Endothelial cell of umbilical vein (primary cell): Measurements from ENCODE around the gene FLT3LG. TPM values are rescaled to one million over a fixed set of nuclear protein-coding genes. Genes with fewer than 3 reads are reported as not detected.

Experiments
- BruUV-seq: library from RNA; stranded (reverse); fragments of 400-500 nt; replicated peaks from 2 replicates; lab custom pipeline; 2021; lab: Mats Ljungman, UMichigan
- CTCF ChIA-PET: fragments of 300-600, 350-600 bp; sonication (Branson Sonifier 250); formaldehyde crosslinking; loops from one replicate; lab custom pipeline; 2021; ENCODE audit warnings: antibody characterized with exemption, inconsistent platforms; lab: Charles Lee
- POLR2A ChIA-PET: fragments of 300-600, 350-600 bp; sonication (Branson Sonifier 250); formaldehyde crosslinking; loops from one replicate; lab custom pipeline; 2021; ENCODE audit warnings: antibody characterized with exemption, inconsistent platforms; lab: Charles Lee
- DNase-seq: peaks from one replicate; pipeline ENCODE4 v3.0.0-alpha.2; 2011; ENCODE audit warnings: low read depth, low spot score
- FAIRE-seq: peaks from 2 replicates; lab custom pipeline; 2011; peaks lifted over from hg19 to GRCh38; lab: Jason Lieb, UNC
- H2AFZ ChIP-seq: 2 replicates; pipeline ENCODE4 v1.6.0; 2012; ENCODE audit warnings: low read depth, low read length, control low read depth, inconsistent platforms
- H3K27ac ChIP-seq: 2 replicates; pipeline ENCODE4 v1.5.1; 2011; ENCODE audit warnings: low read depth, mild to moderate bottlenecking, control low read depth, low read length, moderate library complexity; ENCODE audit not compliant: insufficient read depth
- H3K27me3 ChIP-seq, 2 experiments: 2 replicates each; pipeline versions ENCODE4 v1.6.0 to v1.6.1; 2011; ENCODE audit warnings: low read length in 2 of 2, mixed read lengths in 1 of 2; ENCODE audit not compliant: control insufficient read depth in 2 of 2, insufficient read depth in 2 of 2
- H3K36me3 ChIP-seq, 2 experiments: 2 replicates in 1 of 2; 3 replicates in 1 of 2; pipeline ENCODE4 v1.5.1; 2011; ENCODE audit warnings: low read length in 2 of 2, mild to moderate bottlenecking in 1 of 2, moderate library complexity in 1 of 2; ENCODE audit not compliant: control insufficient read depth in 2 of 2, insufficient read depth in 2 of 2; ENCODE audit errors: extremely low read depth in 1 of 2
- H3K4me1 ChIP-seq: 3 replicates; pipeline ENCODE4 v1.5.1; 2011; ENCODE audit warnings: mild to moderate bottlenecking, low read length; ENCODE audit not compliant: control insufficient read depth, insufficient read depth; ENCODE audit errors: extremely low read depth
- H3K4me2 ChIP-seq: 2 replicates; pipeline ENCODE4 v1.6.1; 2011; ENCODE audit warnings: low read length, control low read depth, mixed read lengths; ENCODE audit not compliant: insufficient read depth
- H3K4me3 ChIP-seq, 3 experiments: fragments of 200-600 bp in 1 of 3; sonication (generic), shearing (Covaris generic) in 1 of 3; replicated peaks in 1 of 3; 2 replicates each; pipeline ENCODE4 v1.5.1; 2011 to 2016; ENCODE audit warnings: control low read depth in 3 of 3, low read length in 3 of 3, mild to moderate bottlenecking in 2 of 3, inconsistent platforms in 1 of 3, low read depth in 1 of 3, moderate library complexity in 1 of 3; ENCODE audit not compliant: insufficient read depth in 1 of 3
- H3K79me2 ChIP-seq: 2 replicates; pipeline ENCODE4 v1.6.0; 2012; ENCODE audit warnings: low read length, inconsistent platforms; ENCODE audit not compliant: control insufficient read depth, insufficient read depth
- H3K9ac ChIP-seq: replicated peaks from 2 replicates; pipeline ENCODE3; 2011; ENCODE audit warnings: low read length, control low read depth; ENCODE audit not compliant: insufficient read depth; ENCODE audit errors: extremely low read depth
- H3K9me1 ChIP-seq: replicated peaks from 3 replicates; pipeline ENCODE4 v1.6.0; 2011; ENCODE audit warnings: mild to moderate bottlenecking, low read length; ENCODE audit not compliant: control insufficient read depth, insufficient read depth; ENCODE audit errors: extremely low read depth
- H3K9me3 ChIP-seq: replicated peaks from 2 replicates; pipeline ENCODE4 v1.5.1; 2012; ENCODE audit warnings: low read length, inconsistent platforms; ENCODE audit not compliant: control insufficient read depth, insufficient read depth
- H4K20me1 ChIP-seq: replicated peaks from 2 replicates; pipeline ENCODE3; 2011; ENCODE audit warnings: mild to moderate bottlenecking, low read length; ENCODE audit not compliant: control insufficient read depth, insufficient read depth; ENCODE audit errors: extremely low read depth
- EZH2 ChIP-seq: IDR thresholded peaks from 2 replicates; pipeline ENCODE4 v1.6.1; 2012; ENCODE audit warnings: borderline replicate concordance, low read depth, mild to moderate bottlenecking, moderate library complexity, low read length, inconsistent platforms; ENCODE audit not compliant: severe bottlenecking
- FOS ChIP-seq: IDR thresholded peaks from 2 replicates; pipeline ENCODE4 v1.6.1; 2011; ENCODE audit warnings: mild to moderate bottlenecking, low read length, moderate library complexity, borderline replicate concordance; ENCODE audit not compliant: insufficient read depth
- GATA2 ChIP-seq: IDR thresholded peaks from 2 replicates; pipeline ENCODE4 v1.7.0; 2011; ENCODE audit warnings: low read depth, mild to moderate bottlenecking, moderate library complexity, mixed read lengths, low read length; ENCODE audit not compliant: insufficient read length, insufficient read depth
- JUN ChIP-seq: IDR thresholded peaks from 2 replicates; pipeline ENCODE4 v1.6.1; 2011; ENCODE audit warnings: borderline replicate concordance, low read depth; ENCODE audit not compliant: insufficient read length, insufficient read depth
- MYC ChIP-seq: IDR thresholded peaks from one replicate; pipeline ENCODE4 v1.6.1; 2011; ENCODE audit warnings: mild to moderate bottlenecking, low read depth, low read length
- POLR2A ChIP-seq: IDR thresholded peaks from 2 replicates; pipeline ENCODE4 v1.6.1; 2012; ENCODE audit warnings: low read depth, mild to moderate bottlenecking, control low read depth, low read length
- POLR2AphosphoS5 ChIP-seq: IDR thresholded peaks from 2 replicates; pipeline ENCODE4 v1.6.1; 2012; ENCODE audit warnings: low read depth, mild to moderate bottlenecking, control low read depth, low read length, moderate library complexity; ENCODE audit not compliant: insufficient read depth
- dilution Hi-C: fragments of 300-500 bp; cut with MboI; formaldehyde crosslinking; loops from one replicate; pipeline ENCODE4 v1.15.0; 2019; ENCODE audit warnings: low sequenced_read_pairs; ENCODE audit not compliant: extremely low pct_ligation_motif_present
- intact Hi-C: fragments of 100-400 bp; cut with micrococcal nuclease; formaldehyde crosslinking; loops from one replicate; pipeline ENCODE4 v1.10.0; 2022
- polyA plus RNA-seq, 4 experiments: library from polyadenylated mRNA; depleted of rRNA in 3 of 4; stranded (reverse) in 3 of 4; unstranded in 1 of 4; fragments of >200 nt; gene quantifications; 2 replicates each; pipeline versions ENCODE4 v1.2.1 to v1.2.3, GENCODE V29; 2011 to 2012; ENCODE audit warnings: missing spikeins in 1 of 4
- total RNA-seq: library from RNA; stranded (reverse); gene quantifications from 2 replicates; pipeline ENCODE4 v1.2.3, GENCODE V29; 2021
- TF ChIP-seq, protein P1 (sequence below), 2 donors: IDR thresholded peaks; 1 replicate in 1 of 2; 2 replicates in 1 of 2; pipeline ENCODE4 v1.5.1; 2011; ENCODE audit warnings: low read length in 2 of 2, mild to moderate bottlenecking in 2 of 2, moderate library complexity in 2 of 2, control low read depth in 1 of 2, inconsistent platforms in 1 of 2, low read depth in 1 of 2; ENCODE audit not compliant: insufficient read depth in 1 of 2; ENCODE audit errors: extremely low read depth in 1 of 2
- TF ChIP-seq, protein P2 (sequence below): IDR thresholded peaks from 2 replicates; pipeline ENCODE4 v1.6.1; 2011; ENCODE audit not compliant: insufficient read depth, insufficient read length

Gene FLT3LG
- total and polyA plus RNA-seq, 2 donors (not counting 3 experiments of a cell fraction or from before 2014, with no cell fraction given), result 5.0 to 5.7 TPM

- no TSS peak for BruUV-seq
- CTCF ChIA-PET, result interaction anchor here (0.6 to 2.2 kb wide), 10 partner anchors 9 to 112 kb away, joined by 3 to 13 read pairs (median 4); partner anchors contain the start of genes DKKL1, PIH1D1 and RPS11
- Histone ChIP-seq H2AFZ (no peak overlapping the region), H3K27me3 (no peaks in the 10 kb centered on the region), H3K4me1 (peaks cover 6% of the 10 kb centered on the region), H3K4me3 (no peak overlapping the region), H4K20me1 (no peaks in the 10 kb centered on the region), H3K36me3 (no peaks in the 10 kb centered on the region), H3K79me2 (no peaks in the 10 kb centered on the region), H3K9me1 (no peaks in the 10 kb centered on the region), H3K4me2 (no peak overlapping the region), H3K27ac (no peak overlapping the region), H3K9ac (no peak overlapping the region), H3K9me3 (no peaks in the 10 kb centered on the region)
- POLR2A ChIA-PET, result interaction anchor here (1.4 kb wide), 1 partner anchor 14 kb away, joined by 4 read pairs; no protein-coding TSS in a partner anchor
- intact Hi-C loops, result loop anchor here (1.0 to 2.0 kb wide), 2 partner anchors 23 to 37 kb away; partner anchors contain the start of genes ALDH16A1 and FCGRT
- dilution Hi-C loops, result no loop called here
- DNase-seq, result no peak
- TF ChIP-seq POLR2A (no peak), POLR2AphosphoS5 (no peak), FOS (no peak), JUN (no peak), GATA2 (no peak), MYC (no peak), EZH2 (no peak)
- TF ChIP-seq, protein P1, sequence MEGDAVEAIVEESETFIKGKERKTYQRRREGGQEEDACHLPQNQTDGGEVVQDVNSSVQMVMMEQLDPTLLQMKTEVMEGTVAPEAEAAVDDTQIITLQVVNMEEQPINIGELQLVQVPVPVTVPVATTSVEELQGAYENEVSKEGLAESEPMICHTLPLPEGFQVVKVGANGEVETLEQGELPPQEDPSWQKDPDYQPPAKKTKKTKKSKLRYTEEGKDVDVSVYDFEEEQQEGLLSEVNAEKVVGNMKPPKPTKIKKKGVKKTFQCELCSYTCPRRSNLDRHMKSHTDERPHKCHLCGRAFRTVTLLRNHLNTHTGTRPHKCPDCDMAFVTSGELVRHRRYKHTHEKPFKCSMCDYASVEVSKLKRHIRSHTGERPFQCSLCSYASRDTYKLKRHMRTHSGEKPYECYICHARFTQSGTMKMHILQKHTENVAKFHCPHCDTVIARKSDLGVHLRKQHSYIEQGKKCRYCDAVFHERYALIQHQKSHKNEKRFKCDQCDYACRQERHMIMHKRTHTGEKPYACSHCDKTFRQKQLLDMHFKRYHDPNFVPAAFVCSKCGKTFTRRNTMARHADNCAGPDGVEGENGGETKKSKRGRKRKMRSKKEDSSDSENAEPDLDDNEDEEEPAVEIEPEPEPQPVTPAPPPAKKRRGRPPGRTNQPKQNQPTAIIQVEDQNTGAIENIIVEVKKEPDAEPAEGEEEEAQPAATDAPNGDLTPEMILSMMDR (IDR thresholded peaks at IDR 0.05; ENCODE audit: extremely low read depth in 1 of 2, insufficient read depth in 1 of 2, low read depth in 1 of 2, low read length in 2 of 2), result no peak
- TF ChIP-seq, protein P2, sequence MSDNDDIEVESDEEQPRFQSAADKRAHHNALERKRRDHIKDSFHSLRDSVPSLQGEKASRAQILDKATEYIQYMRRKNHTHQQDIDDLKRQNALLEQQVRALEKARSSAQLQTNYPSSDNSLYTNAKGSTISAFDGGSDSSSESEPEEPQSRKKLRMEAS, result no peak
- FAIRE-seq, result no peak
Observed at GRCh38 chr19:49475191-49475917, 1.3 kb downstream of the FLT3LG start.
